Spinal cord (tissue), 10 donors: ENCODE data around the gene BMAL2. TPM values are rescaled to one million over a fixed set of nuclear protein-coding genes. Genes with fewer than 3 reads are reported as not detected.

ENCODE experiments used
- DNase-seq, 6 donors: peaks; one replicate each; pipeline versions ENCODE4 v3.0.0 to v3.0.0-alpha.2; 2013 to 2015; ENCODE audit warnings: low spot score in 6 of 6, low read depth in 4 of 6
- H3K27ac ChIP-seq: one replicate; pipeline ENCODE4 v1.5.1; 2013; ENCODE audit warnings: low read depth, low read length, control low read depth
- H3K27me3 ChIP-seq: one replicate; pipeline ENCODE4 v1.6.1; 2013; ENCODE audit warnings: low read length; ENCODE audit not compliant: control insufficient read depth, insufficient read depth
- H3K36me3 ChIP-seq: one replicate; pipeline ENCODE4 v1.6.1; 2013; ENCODE audit warnings: low read length; ENCODE audit not compliant: control insufficient read depth, insufficient read depth
- H3K4me1 ChIP-seq: one replicate; pipeline ENCODE4 v1.6.1; 2013; ENCODE audit warnings: low read length; ENCODE audit not compliant: control insufficient read depth, insufficient read depth
- H3K4me3 ChIP-seq: one replicate; pipeline ENCODE4 v1.5.1; 2013; ENCODE audit warnings: low read depth, low read length, control low read depth
- H3K9me3 ChIP-seq: one replicate; pipeline ENCODE4 v1.6.1; 2013; ENCODE audit warnings: low read length; ENCODE audit not compliant: control insufficient read depth, insufficient read depth
- WGBS: methylation state at CpG from one replicate; pipeline ENCODE4 v1.1.5; 2013; ENCODE audit warnings: missing lambda C conversion rate; ENCODE audit not compliant: insufficient coverage; 5-methylcytosine and 5-hydroxymethylcytosine counted together
- polyA plus RNA-seq, 2 donors: library from polyadenylated mRNA; unstranded; fragments of 120-200 nt; gene quantifications; one replicate each; pipeline ENCODE4 v1.2.1, GENCODE V29; 2013; ENCODE audit not compliant: insufficient read length in 2 of 2
- total RNA-seq, 2 donors: library from RNA; depleted of rRNA in 1 of 2; stranded (reverse); fragments of 120-200 nt in 1 of 2; fragments of >200 nt in 1 of 2; gene quantifications; one replicate each; pipeline versions ENCODE4 v1.2.3 to v1.2.4, GENCODE V29; 2013 to 2014
- donor health status: healthy.

The BMAL2 gene
- total and polyA plus RNA-seq, 4 donors, result 16.6 to 31.7 (median 21.0) TPM

DNA sequence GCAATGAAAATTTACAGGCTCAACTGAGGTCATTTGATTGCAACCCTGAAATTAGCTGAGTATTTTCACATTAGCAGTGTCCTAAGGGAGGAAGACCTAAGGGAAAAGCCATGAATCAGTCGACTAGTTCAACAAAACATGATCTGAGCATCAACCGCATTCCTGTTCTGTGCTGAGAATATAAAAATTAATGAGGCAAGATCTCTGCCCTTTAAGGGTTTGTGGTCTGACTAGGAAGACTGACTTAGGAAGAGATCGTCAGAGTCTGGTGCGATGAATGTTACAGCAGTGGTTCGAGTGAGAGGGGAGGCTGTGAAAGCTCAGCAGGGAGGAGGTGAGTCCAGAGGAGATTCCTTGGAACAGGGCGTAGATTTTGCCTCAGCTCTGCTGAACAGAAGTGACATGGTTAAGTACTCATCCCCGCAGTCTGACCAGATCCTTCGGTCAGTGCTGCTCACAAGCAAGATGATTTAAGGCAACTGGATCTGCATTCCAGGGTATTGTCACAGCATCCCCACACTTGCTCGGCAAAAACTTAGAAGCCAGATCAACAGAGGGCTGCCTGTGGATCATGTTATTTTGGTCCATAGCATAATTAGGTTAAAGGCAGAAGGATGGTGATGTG lies 49.6 kb downstream of the BMAL2 start:
- Histone ChIP-seq H3K4me3 (no peak overlapping the region), H3K27ac (no peak overlapping the region), H3K4me1 (peaks cover 3% of the 10 kb centered on the region), H3K27me3 (no peaks in the 10 kb centered on the region), H3K36me3 (peaks cover 3% of the 10 kb centered on the region), H3K9me3 (no peaks in the 10 kb centered on the region)
- 64% methylated on average over 8 of the region's 9 CpGs for WGBS
- DNase-seq, result peak in 1 of 6 donors; percentile 6

Other genes with a start within 250 kb of the BMAL2 start
- 10 to 100 TPM; 46.0 to 49.9 TPM for gene STK38L, start 88.5 kb upstream of the BMAL2 start, total RNA-seq
- 10 to 100 TPM; 22.2 to 35.1 TPM for gene STK38L, start 88.5 kb upstream of the BMAL2 start, polyA plus RNA-seq
- under 1 TPM; 0.40 to 0.99 TPM for gene SMCO2, start 113.9 kb downstream of the BMAL2 start, total RNA-seq
- 1 to 10 TPM; 1.4 to 2.2 TPM for gene SMCO2, start 113.9 kb downstream of the BMAL2 start, polyA plus RNA-seq
- 100 to 1,000 TPM; 104 to 246 TPM for gene PPFIBP1, start 191.4 kb downstream of the BMAL2 start, total RNA-seq
- gene PPFIBP1, start 191.4 kb downstream of the BMAL2 start, polyA plus RNA-seq, result 10 to 100 TPM; 30.2 to 63.5 TPM